Measurements from ENCODE around the gene DLGAP1.

The DLGAP1 gene

GRCh38 chr18:3649135-3649632, 805.9 kb downstream of the DLGAP1 start:
- DNase-seq: no peak

- no peak for DNase-seq
Measured at GRCh38 chr18:3648641-3649040, 806.5 kb downstream of the DLGAP1 start.

DNA sequence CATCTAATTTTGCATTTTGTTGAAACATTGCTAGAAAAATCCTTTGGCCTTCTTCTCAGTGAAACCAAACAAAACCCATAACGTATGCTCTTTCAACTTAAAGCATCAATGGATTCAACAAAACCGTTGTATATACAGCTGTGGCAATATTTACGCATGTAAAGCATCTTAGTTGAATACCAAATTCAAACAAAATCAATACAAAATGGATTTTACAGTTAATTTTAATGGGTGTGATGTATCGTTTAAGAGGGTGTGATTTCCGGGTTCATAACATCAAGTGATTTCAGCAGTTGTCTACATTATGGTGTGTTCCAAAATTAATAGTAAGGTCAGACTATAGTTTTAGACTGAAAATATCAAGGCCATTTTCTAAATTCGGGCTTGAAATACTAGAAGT, 806.9 kb downstream of the DLGAP1 start:
- DNase-seq: peak; percentile 52

- no peak for DNase-seq
Measured at GRCh38 chr18:3647636-3648035, 807.5 kb downstream of the DLGAP1 start.

- DNase-seq: no peak
Measured at GRCh38 chr18:3645384-3646156, 809.5 kb downstream of the DLGAP1 start.

- no peak for DNase-seq
Measured at GRCh38 chr18:3634250-3634939, 820.7 kb downstream of the DLGAP1 start.

- no peak for DNase-seq
Measured at GRCh38 chr18:3631887-3632286, 823.2 kb downstream of the DLGAP1 start.

DNA sequence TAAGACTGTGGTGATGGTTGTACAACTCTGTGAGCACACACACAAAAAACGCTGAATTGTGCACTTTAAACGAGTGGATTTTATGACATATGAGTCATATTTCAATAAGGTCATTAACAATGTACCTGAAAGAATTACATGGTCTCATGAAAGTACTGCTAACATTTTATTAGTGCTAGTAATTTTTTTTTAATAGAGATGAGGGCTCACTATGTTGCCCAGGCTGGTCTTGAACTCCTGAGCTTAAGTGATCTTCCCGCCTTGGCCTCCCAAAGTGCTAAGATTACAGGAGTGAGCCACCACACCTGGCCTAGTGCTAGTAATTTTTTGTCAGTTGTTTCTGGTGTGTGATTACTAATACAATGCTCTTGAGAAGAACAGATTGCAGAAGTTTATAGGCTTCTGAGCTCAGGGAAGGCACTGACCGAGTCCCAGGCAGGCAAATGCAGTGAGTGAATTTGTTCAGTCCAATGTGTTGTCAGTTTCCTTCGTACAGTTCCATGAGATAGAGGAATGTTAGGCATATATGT, 828.1 kb downstream of the DLGAP1 start:
- DNase-seq: no peak

GRCh38 chr18:3625742-3626091, 829.4 kb downstream of the DLGAP1 start:
- DNase-seq: no peak

GRCh38 chr18:3624935-3625741, 830.0 kb downstream of the DLGAP1 start:
- DNase-seq: no peak

GRCh38 chr18:3624546-3624934, 830.6 kb downstream of the DLGAP1 start:
- DNase-seq: no peak

GRCh38 chr18:3623769-3624545, 831.1 kb downstream of the DLGAP1 start:
- no peak for DNase-seq

- no peak for DNase-seq
Measured at GRCh38 chr18:3620146-3621119, 834.7 kb downstream of the DLGAP1 start.

DNA sequence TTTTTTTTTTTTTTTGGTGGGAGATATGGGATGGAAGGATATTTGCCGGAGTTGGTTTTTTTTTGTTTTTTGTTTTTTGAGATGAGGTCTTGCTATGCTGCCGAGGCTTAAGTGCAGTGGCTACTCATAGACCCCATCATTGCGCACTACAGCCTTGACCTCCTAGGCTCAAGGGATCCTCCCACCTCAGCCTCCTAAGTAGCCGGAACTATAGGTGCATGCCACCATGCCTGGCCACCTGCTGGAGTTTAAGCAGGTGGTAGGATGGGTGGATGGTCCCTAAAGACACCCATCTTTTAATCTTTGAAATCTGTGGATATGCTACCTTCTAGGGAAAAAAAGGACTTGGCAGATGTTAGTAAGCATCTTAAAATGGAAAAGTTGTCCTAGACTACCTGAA, 835.4 kb downstream of the DLGAP1 start:
- DNase-seq: no peak

DNA sequence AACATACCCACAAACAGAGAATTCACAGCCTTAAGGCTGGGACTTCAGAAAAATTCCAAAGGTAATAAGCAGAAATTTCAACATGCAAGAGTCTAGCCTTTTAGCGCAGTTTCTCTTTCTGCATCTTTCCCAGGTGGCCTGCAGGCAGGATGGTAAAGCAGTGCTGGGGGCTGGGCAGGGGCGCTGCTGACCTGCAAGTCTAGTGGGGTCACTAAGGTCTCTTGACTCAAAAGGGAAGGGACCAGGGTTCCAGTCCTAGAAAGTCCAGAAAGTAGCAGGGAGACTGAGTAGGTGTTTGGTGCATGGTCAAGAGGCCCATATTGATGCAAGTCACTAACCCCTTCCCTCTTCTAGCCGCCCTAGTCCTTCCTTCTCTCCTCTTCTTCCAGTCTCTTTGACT, 835.9 kb downstream of the DLGAP1 start:
- DNase-seq: no peak

- DNase-seq: no peak
Measured at GRCh38 chr18:3616744-3617143, 838.4 kb downstream of the DLGAP1 start.

DNA sequence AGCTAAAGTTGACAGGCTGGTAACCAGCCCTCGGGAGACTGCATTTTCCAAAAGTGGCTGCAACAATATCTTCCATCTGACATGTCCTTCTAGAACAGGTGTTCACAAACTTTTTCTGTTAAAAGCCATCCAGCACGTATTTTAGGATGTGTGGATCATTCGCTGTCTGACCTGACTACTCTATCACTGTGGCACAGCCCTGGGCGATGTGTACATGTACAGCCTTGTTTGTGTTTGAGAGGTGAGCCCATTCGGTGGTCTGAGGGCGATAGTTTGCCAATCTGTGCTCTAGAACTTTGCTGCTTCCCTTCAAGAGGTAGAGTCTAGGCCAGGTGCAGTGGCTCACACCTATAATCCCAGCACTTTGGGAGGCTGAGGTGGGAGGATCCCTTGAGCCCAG, 839.0 kb downstream of the DLGAP1 start:
- no peak for DNase-seq

- DNase-seq: no peak
Measured at GRCh38 chr18:3615374-3615985, 839.6 kb downstream of the DLGAP1 start.

DNA sequence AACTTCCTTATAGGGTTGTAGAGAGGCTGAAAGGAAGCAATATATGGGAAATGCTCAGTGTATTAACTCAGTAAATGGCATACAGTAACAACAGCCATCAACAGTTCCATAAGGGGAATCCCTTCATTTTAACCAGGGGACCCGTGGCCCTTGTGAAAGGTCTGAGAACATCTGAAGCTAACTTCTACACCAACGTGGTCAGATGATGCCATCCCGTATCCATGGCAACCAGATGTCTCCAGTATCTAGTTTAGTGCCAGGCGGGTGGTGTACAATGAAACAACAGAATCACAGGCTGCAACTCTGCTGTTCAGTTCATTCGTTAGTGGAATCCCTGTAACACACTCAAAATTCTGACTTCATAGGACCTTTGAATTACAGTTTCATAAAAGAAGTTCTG, 842.8 kb downstream of the DLGAP1 start:
- no peak for DNase-seq

- no peak for DNase-seq
Measured at GRCh38 chr18:3611313-3612090, 843.6 kb downstream of the DLGAP1 start.
